IPS-18a (cell line): Measurements from ENCODE around the gene SOX30.

Source experiments
- H3K27ac ChIP-seq: one replicate; pipeline ENCODE4 v1.5.1; 2013; ENCODE audit warnings: low read length
- H3K27me3 ChIP-seq: one replicate; pipeline ENCODE4 v1.6.1; 2013; ENCODE audit warnings: mild to moderate bottlenecking, low read length; ENCODE audit not compliant: control insufficient read depth, insufficient read depth
- H3K36me3 ChIP-seq: one replicate; pipeline ENCODE4 v1.6.1; 2013; ENCODE audit warnings: low read depth, low read length; ENCODE audit not compliant: control insufficient read depth
- H3K4me1 ChIP-seq: one replicate; pipeline ENCODE4 v1.6.1; 2013; ENCODE audit warnings: low read depth, low read length; ENCODE audit not compliant: control insufficient read depth
- H3K4me3 ChIP-seq: one replicate; pipeline ENCODE4 v1.5.1; 2013; ENCODE audit warnings: low read length
- H3K9ac ChIP-seq: one replicate; pipeline ENCODE4 v1.6.1; 2013; ENCODE audit warnings: mild to moderate bottlenecking, low read length, moderate library complexity
- H3K9me3 ChIP-seq: one replicate; pipeline ENCODE4 v1.6.1; 2013; ENCODE audit warnings: low read depth, low read length; ENCODE audit not compliant: control insufficient read depth

Gene SOX30

DNA sequence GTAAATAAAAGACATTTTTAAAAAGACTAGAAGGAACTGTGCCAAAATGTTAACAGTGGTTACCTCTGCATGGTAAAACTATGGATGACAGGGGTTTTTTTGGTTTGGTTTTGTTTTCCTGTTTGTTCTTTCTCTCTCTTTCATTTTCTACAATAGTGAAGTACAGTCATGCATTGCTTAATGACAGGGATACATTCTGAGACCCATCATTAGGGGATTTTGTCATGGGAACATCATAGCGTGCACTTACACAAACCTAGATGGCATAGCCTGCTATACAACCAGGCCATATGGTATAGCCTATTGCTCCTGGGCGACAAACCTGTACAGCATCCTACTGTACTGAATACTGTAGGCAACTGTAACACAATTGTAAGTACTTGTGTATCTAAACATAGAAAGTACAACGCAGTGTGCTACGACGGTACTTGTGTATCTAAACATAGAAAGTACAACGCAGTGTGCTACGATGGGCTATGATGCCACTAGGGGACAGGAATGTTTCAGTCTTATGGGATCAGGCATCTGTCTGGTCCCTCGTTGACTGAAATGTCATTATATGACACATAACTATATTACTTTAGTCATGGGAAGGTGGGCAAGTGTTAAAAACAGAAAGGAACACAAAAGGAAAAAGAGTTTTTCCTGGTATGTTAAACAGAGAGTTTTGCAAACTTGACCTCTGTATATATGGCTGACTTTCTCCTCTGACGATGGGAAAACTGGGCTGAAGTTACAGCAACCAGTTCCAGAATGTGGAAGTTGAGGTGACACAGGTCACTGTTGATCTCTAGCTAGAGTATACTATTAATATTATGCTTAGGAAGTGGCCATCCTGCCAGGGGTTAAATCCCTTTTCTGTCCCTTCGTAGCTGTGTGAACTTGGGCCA lies 69.3 kb downstream of the SOX30 start:
- Histone ChIP-seq H3K9me3 (no peaks in the 10 kb centered on the region), H3K9ac (no peak overlapping the region), H3K27ac (no peak overlapping the region), H3K4me1 (no peaks in the 10 kb centered on the region), H3K27me3 (no peaks in the 10 kb centered on the region), H3K4me3 (no peak overlapping the region), H3K36me3 (no peaks in the 10 kb centered on the region)

DNA sequence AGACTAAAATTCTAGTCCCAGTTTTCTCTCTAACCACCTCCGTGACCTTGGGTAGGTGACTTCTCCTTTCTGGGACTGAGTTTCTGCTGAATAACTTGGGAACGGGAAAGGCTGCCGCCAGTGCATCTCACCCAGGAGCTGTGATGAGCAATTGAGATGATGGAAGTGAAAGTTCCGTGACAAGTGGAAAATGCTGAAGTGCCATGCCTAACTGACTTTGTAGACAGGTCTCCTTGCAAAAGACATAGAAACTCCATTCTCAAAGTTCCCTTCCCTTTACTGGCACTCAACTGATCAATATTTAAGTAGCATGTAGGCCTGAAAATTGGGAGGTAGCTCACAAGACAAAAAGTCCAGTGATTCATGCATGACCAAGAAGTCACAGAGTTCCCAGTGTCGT lies 70.3 kb downstream of the SOX30 start:
- Histone ChIP-seq H3K27ac (no peak overlapping the region), H3K4me1 (no peaks in the 10 kb centered on the region), H3K9ac (no peak overlapping the region), H3K4me3 (no peak overlapping the region), H3K9me3 (no peaks in the 10 kb centered on the region), H3K27me3 (peaks cover 7% of the 10 kb centered on the region), H3K36me3 (no peaks in the 10 kb centered on the region)

DNA sequence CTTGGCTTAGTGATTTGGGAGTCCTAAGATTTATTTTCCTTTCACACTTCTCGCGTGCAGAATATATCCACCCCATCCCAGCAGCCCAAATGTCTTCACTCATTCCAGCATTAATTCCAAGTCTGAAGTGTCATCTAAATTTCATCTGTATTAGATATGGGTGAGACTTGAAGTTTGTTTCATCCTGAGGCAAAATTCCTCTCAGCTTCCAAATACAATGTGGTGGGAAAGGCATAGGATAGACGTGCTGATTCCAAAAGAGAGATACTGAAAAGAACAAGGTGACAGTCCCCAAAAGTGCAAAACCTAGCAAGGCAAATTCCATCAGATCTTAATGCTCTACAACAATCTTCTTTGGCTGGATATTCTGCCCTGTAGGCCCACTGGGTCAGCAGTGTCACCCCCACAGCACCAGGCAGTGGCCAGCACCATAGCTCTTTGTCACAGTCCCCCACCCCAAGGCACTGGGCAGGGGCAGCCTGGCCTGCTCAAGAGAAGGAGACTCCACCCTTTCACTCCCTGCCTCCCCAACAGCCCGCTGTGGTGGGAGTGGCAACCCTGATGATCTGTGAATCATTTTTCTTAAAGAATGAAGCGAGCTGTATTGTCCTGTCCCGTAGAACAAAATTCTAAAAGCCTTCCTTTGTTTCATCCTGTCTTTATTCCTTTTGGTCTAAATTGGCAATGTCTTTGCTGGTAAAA lies 74.0 kb downstream of the SOX30 start:
- no peak overlapping the region for H3K4me3 ChIP-seq
- no peak overlapping the region for H3K27ac ChIP-seq
- peaks cover 4% of the 10 kb centered on the region for H3K4me1 ChIP-seq
- no peak overlapping the region for H3K9ac ChIP-seq
- H3K36me3 ChIP-seq: no peaks in the 10 kb centered on the region
- H3K9me3 ChIP-seq: no peaks in the 10 kb centered on the region
- H3K27me3 ChIP-seq: peaks cover 29% of the 10 kb centered on the region

DNA sequence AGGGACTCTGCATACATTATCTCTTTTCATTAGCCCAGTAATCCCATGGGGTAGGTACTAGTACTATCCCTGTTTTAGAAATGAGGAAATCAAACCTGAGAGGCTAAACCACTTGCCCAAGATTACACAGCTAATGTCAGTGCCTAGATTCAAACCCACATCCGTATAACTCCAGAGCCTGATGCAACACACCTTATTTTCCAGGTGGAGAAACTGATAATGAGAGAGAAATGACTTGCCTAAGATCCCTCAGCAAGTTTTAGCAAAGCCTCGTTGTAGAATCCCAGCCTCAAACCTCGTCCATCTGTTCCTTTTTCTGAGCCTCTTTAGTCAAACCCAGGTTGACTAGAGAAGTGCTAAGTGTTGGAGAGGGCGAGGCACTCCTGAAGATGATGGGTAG lies 75.6 kb downstream of the SOX30 start:
- H3K4me1 ChIP-seq: peaks cover 6% of the 10 kb centered on the region
- no peak overlapping the region for H3K4me3 ChIP-seq
- no peak overlapping the region for H3K27ac ChIP-seq
- no peak overlapping the region for H3K9ac ChIP-seq
- peaks cover 29% of the 10 kb centered on the region for H3K27me3 ChIP-seq
- H3K9me3 ChIP-seq: no peaks in the 10 kb centered on the region
- no peaks in the 10 kb centered on the region for H3K36me3 ChIP-seq
